BE2C (cell line): ENCODE data around the gene UCK2.

ENCODE experiments used
- DNase-seq: peaks from one replicate; pipeline ENCODE4 v3.0.0-alpha.2; 2020
- H3K27me3 ChIP-seq: fragments of 250-450 bp; sonication (Bioruptor Pico); 2 replicates; pipeline ENCODE4 v1.5.1; 2020; ENCODE audit warnings: mild to moderate bottlenecking
- H3K36me3 ChIP-seq: fragments of 250-450 bp; sonication (Bioruptor Pico); 2 replicates; pipeline ENCODE4 v1.5.1; 2020; ENCODE audit warnings: mild to moderate bottlenecking
- H3K4me1 ChIP-seq: fragments of 250-450 bp; sonication (Bioruptor Pico); 2 replicates; pipeline ENCODE4 v1.5.1; 2020
- H3K4me3 ChIP-seq: 2 replicates; pipeline ENCODE4 v1.5.1; 2011; ENCODE audit warnings: low read depth, low read length
- H3K9me3 ChIP-seq: fragments of 250-450 bp; sonication (Bioruptor Pico); 2 replicates; pipeline ENCODE4 v1.5.1; 2020
- CTCF ChIP-seq: IDR thresholded peaks from 2 replicates; pipeline ENCODE4 v1.5.1; 2012; ENCODE audit warnings: mild to moderate bottlenecking, low read depth, low read length

Gene UCK2

GRCh38 chr1:165888552-165888920, 61.1 kb downstream of the UCK2 start:
- TF ChIP-seq CTCF, result no peak
- DNase-seq, result no peak
- no peaks in the 10 kb centered on the region for H3K27me3 ChIP-seq
- H3K36me3 ChIP-seq, result peaks cover 38% of the 10 kb centered on the region
- H3K4me3 ChIP-seq, result no peak overlapping the region
- H3K4me1 ChIP-seq, result no peaks in the 10 kb centered on the region
- H3K9me3 ChIP-seq, result no peaks in the 10 kb centered on the region

GRCh38 chr1:165890684-165891083, 63.3 kb downstream of the UCK2 start:
- Histone ChIP-seq H3K4me3 (no peak overlapping the region), H3K36me3 (peaks cover 60% of the 10 kb centered on the region)

GRCh38 chr1:165891111-165891860, 63.9 kb downstream of the UCK2 start:
- Histone ChIP-seq H3K4me3 (no peak overlapping the region), H3K4me1 (no peaks in the 10 kb centered on the region), H3K36me3 (peaks cover 66% of the 10 kb centered on the region), H3K9me3 (no peaks in the 10 kb centered on the region), H3K27me3 (no peaks in the 10 kb centered on the region)
- no peak for DNase-seq
- no peak for TF ChIP-seq CTCF

More at GRCh38 chr1:165890684-165891083, 63.3 kb downstream of the UCK2 start:
- Histone ChIP-seq H3K9me3 (no peaks in the 10 kb centered on the region), H3K4me1 (no peaks in the 10 kb centered on the region), H3K27me3 (no peaks in the 10 kb centered on the region)
- DNase-seq, result no peak
- no peak for TF ChIP-seq CTCF

GRCh38 chr1:165892935-165893334, 65.5 kb downstream of the UCK2 start:
- no peak overlapping the region for H3K4me3 ChIP-seq
- no peaks in the 10 kb centered on the region for H3K9me3 ChIP-seq
- peaks cover 82% of the 10 kb centered on the region for H3K36me3 ChIP-seq
- H3K4me1 ChIP-seq, result peaks cover 5% of the 10 kb centered on the region
- H3K27me3 ChIP-seq, result no peaks in the 10 kb centered on the region
- TF ChIP-seq CTCF, result no peak
- DNase-seq, result no peak

GRCh38 chr1:165893507-165893906, 66.1 kb downstream of the UCK2 start:
- Histone ChIP-seq H3K4me1 (peaks cover 5% of the 10 kb centered on the region), H3K9me3 (no peaks in the 10 kb centered on the region), H3K4me3 (no peak overlapping the region), H3K36me3 (peaks cover 88% of the 10 kb centered on the region), H3K27me3 (no peaks in the 10 kb centered on the region)
- DNase-seq, result no peak
- TF ChIP-seq CTCF, result no peak

GRCh38 chr1:165894591-165894990, 67.2 kb downstream of the UCK2 start:
- DNase-seq, result no peak
- no peak for TF ChIP-seq CTCF
- H3K36me3 ChIP-seq, result peaks cover 99% of the 10 kb centered on the region
- H3K27me3 ChIP-seq, result no peaks in the 10 kb centered on the region
- H3K4me1 ChIP-seq, result peaks cover 5% of the 10 kb centered on the region
- no peak overlapping the region for H3K4me3 ChIP-seq
- H3K9me3 ChIP-seq, result no peaks in the 10 kb centered on the region
